H9 (cell line): Measurements from ENCODE around the gene ERCC5. TPM values are rescaled to one million over a fixed set of nuclear protein-coding genes. Genes with fewer than 3 reads are reported as not detected.

Experiments used
- DNase-seq: peaks from one replicate; pipeline ENCODE4 v3.0.0-alpha.2; 2017
- H2AFZ ChIP-seq: one replicate; pipeline ENCODE4 v1.6.1; 2013; ENCODE audit warnings: mild to moderate bottlenecking, low read length, control low read depth, moderate library complexity
- H2AK5ac ChIP-seq: 2 replicates; pipeline ENCODE4 v1.6.1; 2013; ENCODE audit warnings: low read length, control low read depth, mixed read lengths; ENCODE audit not compliant: insufficient read length
- H2BK120ac ChIP-seq: one replicate; pipeline ENCODE4 v1.6.1; 2013; ENCODE audit warnings: low read depth, mild to moderate bottlenecking, low read length, control low read depth, inconsistent platforms; ENCODE audit not compliant: poor library complexity, severe bottlenecking
- H2BK12ac ChIP-seq: 2 replicates; pipeline ENCODE4 v1.6.1; 2013; ENCODE audit warnings: low read length, control low read depth, mixed read lengths, low read depth; ENCODE audit not compliant: insufficient read length
- H2BK15ac ChIP-seq: 2 replicates; pipeline ENCODE4 v1.6.1; 2013; ENCODE audit warnings: low read depth, low read length, control low read depth
- H2BK20ac ChIP-seq: one replicate; pipeline ENCODE4 v1.6.1; 2013; ENCODE audit warnings: low read depth, mild to moderate bottlenecking, low read length, control low read depth, inconsistent platforms; ENCODE audit not compliant: poor library complexity, severe bottlenecking
- H2BK5ac ChIP-seq: 2 replicates; pipeline ENCODE4 v1.6.1; 2013; ENCODE audit warnings: low read length, control low read depth, mixed read lengths; ENCODE audit not compliant: insufficient read length
- H3K14ac ChIP-seq: 2 replicates; pipeline ENCODE4 v1.6.1; 2013; ENCODE audit warnings: low read length, control low read depth; ENCODE audit not compliant: insufficient read depth
- H3K18ac ChIP-seq: 2 replicates; pipeline ENCODE4 v1.6.1; 2013; ENCODE audit warnings: low read depth, mild to moderate bottlenecking, mixed read lengths, low read length, control low read depth; ENCODE audit not compliant: insufficient read length
- H3K23ac ChIP-seq: 2 replicates; pipeline ENCODE4 v1.6.1; 2013; ENCODE audit warnings: low read length, control low read depth, mixed read lengths, low read depth; ENCODE audit not compliant: insufficient read length
- H3K23me2 ChIP-seq: 2 replicates; pipeline ENCODE4 v1.6.1; 2013; ENCODE audit warnings: low read depth, mild to moderate bottlenecking, mixed read lengths, low read length, control low read depth; ENCODE audit not compliant: insufficient read length, poor library complexity, severe bottlenecking
- H3K27ac ChIP-seq: 2 replicates; pipeline ENCODE4 v1.5.1; 2013; ENCODE audit warnings: low read length, control low read depth, mixed read lengths, low read depth; ENCODE audit not compliant: insufficient read length
- H3K27me3 ChIP-seq: 2 replicates; pipeline ENCODE4 v1.6.1; 2013; ENCODE audit warnings: low read length, control low read depth, inconsistent platforms; ENCODE audit not compliant: insufficient read depth
- H3K4ac ChIP-seq: 2 replicates; pipeline ENCODE4 v1.6.1; 2013; ENCODE audit warnings: low read depth, mild to moderate bottlenecking, control low read depth, inconsistent platforms, low read length, moderate library complexity
- H3K4me1 ChIP-seq: 2 replicates; pipeline ENCODE4 v1.6.1; 2013; ENCODE audit warnings: low read length, control low read depth, inconsistent platforms; ENCODE audit not compliant: insufficient read depth
- H3K4me2 ChIP-seq: 2 replicates; pipeline ENCODE4 v1.6.1; 2013; ENCODE audit warnings: low read length, control low read depth, mixed read lengths; ENCODE audit not compliant: insufficient read length, insufficient read depth
- H3K56ac ChIP-seq: 2 replicates; pipeline ENCODE4 v1.6.1; 2013; ENCODE audit warnings: low read depth, mild to moderate bottlenecking, mixed read lengths, low read length, control low read depth; ENCODE audit not compliant: insufficient read length
- H3K79me1 ChIP-seq: 2 replicates; pipeline ENCODE4 v1.6.1; 2013; ENCODE audit warnings: low read depth, mild to moderate bottlenecking, moderate library complexity, low read length, control low read depth, inconsistent platforms; ENCODE audit not compliant: insufficient read depth, poor library complexity, severe bottlenecking
- H3K79me2 ChIP-seq: 2 replicates; pipeline ENCODE4 v1.6.1; 2013; ENCODE audit warnings: low read length, control low read depth, inconsistent platforms; ENCODE audit not compliant: insufficient read depth
- H3K9ac ChIP-seq: 2 replicates; pipeline ENCODE4 v1.6.1; 2013; ENCODE audit warnings: low read length, control low read depth, mixed read lengths; ENCODE audit not compliant: insufficient read length; ENCODE audit errors: extremely low read depth
- H3K9me3 ChIP-seq: one replicate; pipeline ENCODE4 v1.6.1; 2013; ENCODE audit warnings: low read depth, low read length, inconsistent platforms; ENCODE audit not compliant: control insufficient read depth
- H3T11ph ChIP-seq: one replicate; pipeline ENCODE4 v1.6.1; 2013; ENCODE audit warnings: mild to moderate bottlenecking, low read length, control low read depth, inconsistent platforms
- H4K20me1 ChIP-seq: one replicate; pipeline ENCODE4 v1.6.1; 2013; ENCODE audit not compliant: control insufficient read depth, insufficient read length, insufficient read depth
- H4K5ac ChIP-seq: 2 replicates; pipeline ENCODE4 v1.6.1; 2013; ENCODE audit warnings: low read depth, mild to moderate bottlenecking, mixed read lengths, low read length, control low read depth; ENCODE audit not compliant: insufficient read length
- H4K8ac ChIP-seq: replicated peaks from 2 replicates; pipeline ENCODE4 v1.6.1; 2013; ENCODE audit warnings: low read length, control low read depth, mixed read lengths, low read depth; ENCODE audit not compliant: insufficient read length
- H4K91ac ChIP-seq: 2 replicates; pipeline ENCODE4 v1.6.1; 2013; ENCODE audit warnings: low read depth, mild to moderate bottlenecking, moderate library complexity, mixed read lengths, low read length, control low read depth; ENCODE audit not compliant: insufficient read length
- H3K27ac Mint-ChIP-seq, 3 experiments: 2 replicates in 2 of 3; 3 replicates in 1 of 3; pipeline ENCODE4 v1.8.0; 2020 to 2021; ENCODE audit warnings: mixed read lengths in 3 of 3, mild to moderate bottlenecking in 1 of 3, moderate library complexity in 1 of 3
- H3K27me3 Mint-ChIP-seq: 2 replicates; pipeline ENCODE4 v1.8.0; 2021; ENCODE audit warnings: low read depth, mild to moderate bottlenecking, moderate library complexity, mixed read lengths
- H3K36me3 Mint-ChIP-seq, 3 experiments: 2 replicates in 2 of 3; 3 replicates in 1 of 3; pipeline ENCODE4 v1.8.0; 2020 to 2021; ENCODE audit warnings: low read depth in 3 of 3, mixed read lengths in 3 of 3; ENCODE audit not compliant: insufficient read depth in 1 of 3
- H3K4me1 Mint-ChIP-seq, 2 experiments: 2 replicates each; pipeline ENCODE4 v1.8.0; 2020; ENCODE audit warnings: mixed read lengths in 2 of 2
- H3K4me3 Mint-ChIP-seq, 2 experiments: 2 replicates in 1 of 2; 3 replicates in 1 of 2; pipeline ENCODE4 v1.8.0; 2020 to 2021; ENCODE audit warnings: mild to moderate bottlenecking in 2 of 2, mixed read lengths in 2 of 2, moderate library complexity in 1 of 2
- H3K9me3 Mint-ChIP-seq, 2 experiments: 2 replicates in 1 of 2; 3 replicates in 1 of 2; pipeline ENCODE4 v1.8.0; 2020; ENCODE audit warnings: mild to moderate bottlenecking in 2 of 2, mixed read lengths in 2 of 2, moderate library complexity in 1 of 2
- WGBS: extraction: QIAGEN DNeasy Blood & Tissue Kit; methylation state at CpG from one replicate; pipeline ENCODE4 v1.1.7; 2013; ENCODE audit warnings: missing lambda C conversion rate, low lambda C conversion rate, mixed read lengths; ENCODE audit not compliant: insufficient read length; ENCODE audit errors: extremely low coverage; 5-methylcytosine and 5-hydroxymethylcytosine counted together
- total RNA-seq: library from RNA; stranded (reverse); gene quantifications from 2 replicates; pipeline ENCODE4 v1.2.1, GENCODE V29; 2021
- TF ChIP-seq, protein P1 (sequence below): fragments of 200-600 bp; sonication (generic); conservative IDR thresholded peaks from 3 replicates; pipeline ENCODE4 v1.8.0; 2021; ENCODE audit warnings: antibody characterized with exemption, mild to moderate bottlenecking

The ERCC5 gene
- total RNA-seq, 1 experiment from 2014 or later: 26.8 TPM

DNA sequence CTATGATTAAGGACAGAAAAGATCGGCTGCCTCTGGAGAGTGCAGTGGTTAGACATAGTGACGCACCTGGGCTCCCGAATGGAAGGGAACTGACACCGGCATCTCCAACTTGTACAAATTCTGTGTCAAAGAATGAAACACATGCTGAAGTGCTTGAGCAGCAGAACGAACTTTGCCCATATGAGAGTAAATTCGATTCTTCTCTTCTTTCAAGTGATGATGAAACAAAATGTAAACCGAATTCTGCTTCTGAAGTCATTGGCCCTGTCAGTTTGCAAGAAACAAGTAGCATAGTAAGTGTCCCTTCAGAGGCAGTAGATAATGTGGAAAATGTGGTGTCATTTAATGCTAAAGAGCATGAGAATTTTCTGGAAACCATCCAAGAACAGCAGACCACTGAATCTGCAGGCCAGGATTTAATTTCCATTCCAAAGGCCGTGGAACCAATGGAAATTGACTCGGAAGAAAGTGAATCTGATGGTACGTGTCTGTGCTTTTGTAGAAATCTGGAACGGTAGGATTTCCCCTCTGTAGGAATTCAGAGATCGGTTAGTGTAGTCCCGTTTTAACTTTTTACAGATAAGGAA is 16.9 kb downstream of the ERCC5 start:
- no peak overlapping the region for H4K5ac ChIP-seq
- H3K79me1 ChIP-seq: no peaks in the 10 kb centered on the region
- H3K23me2 ChIP-seq: no peaks in the 10 kb centered on the region
- Mint-ChIP-seq H3K9me3 (peaks cover 0 to 3% of the 10 kb centered on the region in 2 experiments; a peak in 1 of 5 replicates), H3K36me3 (peaks cover 32 to 70% (median 64%) of the 10 kb centered on the region in 3 experiments; a peak in 6 of 7 replicates), H3K27me3 (no peaks in the 10 kb centered on the region), H3K4me3 (no peak overlapping the region), H3K4me1 (no peaks in the 10 kb centered on the region), H3K27ac (no peak overlapping the region; a peak in 1 of 7 replicates)
- H3K27ac ChIP-seq: no peak overlapping the region
- H2BK20ac ChIP-seq: no peak overlapping the region
- no peak overlapping the region for H3K56ac ChIP-seq
- TF ChIP-seq, protein P1, sequence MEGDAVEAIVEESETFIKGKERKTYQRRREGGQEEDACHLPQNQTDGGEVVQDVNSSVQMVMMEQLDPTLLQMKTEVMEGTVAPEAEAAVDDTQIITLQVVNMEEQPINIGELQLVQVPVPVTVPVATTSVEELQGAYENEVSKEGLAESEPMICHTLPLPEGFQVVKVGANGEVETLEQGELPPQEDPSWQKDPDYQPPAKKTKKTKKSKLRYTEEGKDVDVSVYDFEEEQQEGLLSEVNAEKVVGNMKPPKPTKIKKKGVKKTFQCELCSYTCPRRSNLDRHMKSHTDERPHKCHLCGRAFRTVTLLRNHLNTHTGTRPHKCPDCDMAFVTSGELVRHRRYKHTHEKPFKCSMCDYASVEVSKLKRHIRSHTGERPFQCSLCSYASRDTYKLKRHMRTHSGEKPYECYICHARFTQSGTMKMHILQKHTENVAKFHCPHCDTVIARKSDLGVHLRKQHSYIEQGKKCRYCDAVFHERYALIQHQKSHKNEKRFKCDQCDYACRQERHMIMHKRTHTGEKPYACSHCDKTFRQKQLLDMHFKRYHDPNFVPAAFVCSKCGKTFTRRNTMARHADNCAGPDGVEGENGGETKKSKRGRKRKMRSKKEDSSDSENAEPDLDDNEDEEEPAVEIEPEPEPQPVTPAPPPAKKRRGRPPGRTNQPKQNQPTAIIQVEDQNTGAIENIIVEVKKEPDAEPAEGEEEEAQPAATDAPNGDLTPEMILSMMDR: no peak
- H3K9me3 ChIP-seq: no peaks in the 10 kb centered on the region
- H3K9ac ChIP-seq: no peak overlapping the region
- no peak overlapping the region for H2BK120ac ChIP-seq
- H3K18ac ChIP-seq: no peak overlapping the region
- no peak overlapping the region for H3K14ac ChIP-seq
- H2BK5ac ChIP-seq: no peak overlapping the region
- H2BK15ac ChIP-seq: no peak overlapping the region
- no peaks in the 10 kb centered on the region for H3K27me3 ChIP-seq
- no peak overlapping the region for H2BK12ac ChIP-seq
- no peak overlapping the region for H2AFZ ChIP-seq
- H2AK5ac ChIP-seq: no peak overlapping the region
- no peak overlapping the region for H4K91ac ChIP-seq
- H3K79me2 ChIP-seq: no peaks in the 10 kb centered on the region
- H3T11ph ChIP-seq: no peak overlapping the region
- H4K8ac ChIP-seq: no peak overlapping the region
- no peak for DNase-seq
- no CpG with 5 or more reads among the region's 13 CpGs for WGBS
- no peak overlapping the region for H3K4ac ChIP-seq
- H4K20me1 ChIP-seq: no peaks in the 10 kb centered on the region
- H3K23ac ChIP-seq: no peak overlapping the region
- H3K4me2 ChIP-seq: no peak overlapping the region
- H3K4me1 ChIP-seq: no peaks in the 10 kb centered on the region
